ENCODE data around the gene TUBA4B. TPM values are rescaled to one million over a fixed set of nuclear protein-coding genes. Genes with fewer than 3 reads are reported as not detected.

The TUBA4B gene
- polyA plus RNA-seq: under 1 TPM in 1 of 2 donors, not detected in 1; 0.02 TPM

DNA sequence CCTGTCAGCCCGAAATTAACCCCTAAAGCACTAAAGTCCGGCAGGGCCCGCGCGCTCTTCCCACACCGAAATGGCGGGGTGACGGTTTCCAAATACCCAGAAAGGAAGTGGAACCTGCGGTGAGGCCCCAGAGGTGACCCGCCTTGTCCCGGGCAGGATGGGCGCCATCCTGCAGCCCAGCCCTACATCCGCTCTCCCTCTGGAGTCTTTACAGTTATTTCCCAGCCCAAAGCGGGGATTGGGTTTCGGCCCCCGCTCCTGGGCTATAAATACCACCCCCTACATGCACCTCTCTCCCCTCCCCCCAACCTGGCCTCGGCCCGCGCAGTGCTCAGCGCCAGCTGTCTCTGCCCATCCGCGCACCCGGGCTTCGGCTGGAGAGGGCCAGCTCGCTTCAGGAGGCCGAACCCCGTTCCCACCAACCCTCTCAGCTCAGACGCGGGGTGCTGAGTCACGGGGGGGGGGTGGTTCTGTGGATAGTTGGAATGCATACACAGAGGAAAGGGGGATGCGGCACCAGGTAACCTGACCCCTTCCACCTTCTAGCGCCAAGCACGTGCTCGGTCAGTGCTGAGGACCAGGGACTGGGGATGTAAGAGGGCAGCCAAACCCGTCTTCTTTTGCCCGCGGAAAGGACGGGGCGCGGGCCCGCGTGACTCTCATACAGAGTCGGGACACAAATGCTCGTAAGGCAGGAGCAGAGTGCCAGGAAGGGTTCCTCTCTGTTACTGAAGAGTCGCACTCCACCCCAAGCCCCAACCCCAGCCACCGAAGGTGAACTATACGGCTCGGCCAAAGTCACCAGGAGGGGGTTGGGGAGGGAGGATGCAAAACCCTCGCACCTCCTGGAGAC is at the start of gene TUBA4B:
TUBA4B (plus strand) TSS at position 344 of the 853 bp plus-strand sequence; CDS start at position 509, 165 bp downstream.
- 1 to 3% methylated on average over 49 of the region's 49 CpGs for WGBS, 2 donors
- H3K36me3 ChIP-seq (ENCODE audit: control insufficient read depth in 2 of 2, insufficient read depth in 2 of 2, low read length in 1 of 2): peaks cover 6 to 17% of the 10 kb centered on the region in 2 donors
- H3K4me1 ChIP-seq (ENCODE audit: control insufficient read depth in 2 of 2, insufficient read depth in 2 of 2, low read length in 1 of 2): peaks cover 13 to 36% of the 10 kb centered on the region in 2 donors
- no peaks in the 10 kb centered on the region for H3K9me3 ChIP-seq (ENCODE audit: control insufficient read depth in 2 of 2, insufficient read depth in 1 of 2, low read depth in 1 of 2, low read length in 1 of 2)
- H3K27me3 ChIP-seq (ENCODE audit: control insufficient read depth in 1 of 2, insufficient read depth in 2 of 2, low read length in 2 of 2): no peaks in the 10 kb centered on the region
- H3K4me3 ChIP-seq (ENCODE audit: low read depth in 1 of 2, low read length in 2 of 2): peak within 1 kb of the TSS; percentile 68 to 84
- H3K27ac ChIP-seq (ENCODE audit: low read depth in 2 of 2, low read length in 1 of 2): peak within 1 kb of the TSS; percentile 90 to 91

DNA sequence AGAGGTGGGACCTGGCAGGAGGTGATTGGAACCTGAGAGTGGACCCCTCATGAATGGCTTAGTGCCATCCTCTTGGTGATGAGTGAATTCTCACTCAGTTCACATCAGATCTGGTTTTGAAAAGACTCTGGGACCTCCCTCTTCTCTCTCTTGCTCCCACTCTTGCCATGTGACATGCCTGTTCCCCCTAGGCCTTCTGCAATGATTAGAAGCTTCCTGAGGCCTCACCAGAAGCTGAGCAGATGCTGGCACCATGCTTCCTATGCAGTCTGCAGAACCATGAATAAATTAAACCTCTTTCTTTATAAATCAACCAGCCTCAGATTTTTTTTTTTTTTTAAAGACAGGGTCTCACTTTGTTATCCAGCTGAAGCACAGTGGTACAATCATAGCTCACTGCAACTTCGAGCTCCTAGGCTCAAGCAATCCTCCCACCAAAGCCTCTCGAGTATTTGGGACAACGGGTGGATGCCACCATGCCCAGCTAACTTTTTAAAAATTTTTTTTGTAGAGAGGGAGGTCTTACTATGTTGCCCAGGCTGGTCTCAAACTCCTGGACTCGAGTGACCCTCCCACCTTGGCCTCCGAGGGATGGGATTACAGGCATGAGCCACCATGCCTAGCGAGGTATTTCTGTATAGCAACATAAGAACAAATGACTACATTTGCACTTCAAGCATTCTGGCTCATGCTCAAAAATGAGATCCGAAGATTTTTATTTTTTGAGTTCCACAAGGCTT is 48.4 kb upstream of the TUBA4B start:
- WGBS, 2 donors: 92 to 93% methylated on average over 7 of the region's 7 CpGs
- H3K4me1 ChIP-seq (ENCODE audit: control insufficient read depth in 2 of 2, insufficient read depth in 2 of 2, low read length in 1 of 2): peaks cover 0 to 13% of the 10 kb centered on the region in 2 donors

DNA sequence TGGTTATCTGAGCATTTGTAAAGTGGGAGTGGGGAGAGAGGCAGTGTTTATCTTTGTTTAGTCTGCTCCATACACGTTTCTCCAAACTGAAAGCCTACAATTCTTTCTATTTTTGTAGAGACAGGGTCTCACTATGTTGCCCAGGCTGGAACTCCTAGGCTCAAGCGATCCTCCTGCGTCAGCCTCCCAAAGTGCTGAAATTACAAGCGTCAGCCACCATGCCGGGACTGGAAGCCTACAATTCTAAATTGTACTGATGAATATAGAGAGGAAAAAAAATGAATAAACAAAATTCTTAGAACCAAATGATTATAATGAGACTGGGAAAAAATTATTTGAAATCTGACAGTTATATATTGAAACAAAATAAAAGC is 47.9 kb upstream of the TUBA4B start:
- Histone ChIP-seq H3K27me3 (ENCODE audit: control insufficient read depth in 1 of 2, insufficient read depth in 2 of 2, low read length in 2 of 2) (no peaks in the 10 kb centered on the region), H3K27ac (ENCODE audit: low read depth in 2 of 2, low read length in 1 of 2) (no peak overlapping the region), H3K4me1 (ENCODE audit: control insufficient read depth in 2 of 2, insufficient read depth in 2 of 2, low read length in 1 of 2) (peaks cover 0 to 13% of the 10 kb centered on the region in 2 donors), H3K4me3 (ENCODE audit: low read depth in 1 of 2, low read length in 2 of 2) (no peak overlapping the region), H3K36me3 (ENCODE audit: control insufficient read depth in 2 of 2, insufficient read depth in 2 of 2, low read length in 1 of 2) (peaks cover 0 to 17% of the 10 kb centered on the region in 2 donors), H3K9me3 (ENCODE audit: control insufficient read depth in 2 of 2, insufficient read depth in 1 of 2, low read depth in 1 of 2, low read length in 1 of 2) (no peaks in the 10 kb centered on the region)
- 85 to 86% methylated on average over 5 of the region's 5 CpGs for WGBS, 2 donors

More for the DNA sequence above, 48.4 kb upstream of the TUBA4B start:
- no peaks in the 10 kb centered on the region for H3K9me3 ChIP-seq (ENCODE audit: control insufficient read depth in 2 of 2, insufficient read depth in 1 of 2, low read depth in 1 of 2, low read length in 1 of 2)
- H3K27me3 ChIP-seq (ENCODE audit: control insufficient read depth in 1 of 2, insufficient read depth in 2 of 2, low read length in 2 of 2): no peaks in the 10 kb centered on the region
- no peak overlapping the region for H3K4me3 ChIP-seq (ENCODE audit: low read depth in 1 of 2, low read length in 2 of 2)
- peaks cover 0 to 13% of the 10 kb centered on the region in 2 donors for H3K36me3 ChIP-seq (ENCODE audit: control insufficient read depth in 2 of 2, insufficient read depth in 2 of 2, low read length in 1 of 2)
- no peak overlapping the region for H3K27ac ChIP-seq (ENCODE audit: low read depth in 2 of 2, low read length in 1 of 2)

DNA sequence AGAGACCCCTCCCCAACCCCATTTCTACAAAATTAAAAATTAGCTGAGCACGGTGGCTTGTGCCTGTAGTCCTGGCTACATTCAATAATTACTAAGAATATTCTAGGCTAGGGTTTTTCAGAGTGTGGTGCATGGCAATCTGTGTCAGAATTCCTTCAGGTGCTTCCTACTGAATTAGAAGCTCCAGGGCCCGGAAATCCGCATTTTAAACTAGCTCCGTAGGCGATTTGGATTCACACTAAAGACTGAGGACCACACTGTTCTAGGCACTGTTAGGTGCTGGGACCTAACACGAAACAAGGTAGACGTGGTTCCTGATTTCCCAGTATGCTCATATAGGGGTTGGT is 47.1 kb upstream of the TUBA4B start:
- peaks cover 0 to 13% of the 10 kb centered on the region in 2 donors for H3K4me1 ChIP-seq (ENCODE audit: control insufficient read depth in 2 of 2, insufficient read depth in 2 of 2, low read length in 1 of 2)
- no peaks in the 10 kb centered on the region for H3K9me3 ChIP-seq (ENCODE audit: control insufficient read depth in 2 of 2, insufficient read depth in 1 of 2, low read depth in 1 of 2, low read length in 1 of 2)
- peak overlapping the region; percentile 71 to 75 for H3K4me3 ChIP-seq (ENCODE audit: low read depth in 1 of 2, low read length in 2 of 2)
- peaks cover 4 to 25% of the 10 kb centered on the region in 2 donors for H3K36me3 ChIP-seq (ENCODE audit: control insufficient read depth in 2 of 2, insufficient read depth in 2 of 2, low read length in 1 of 2)
- peak overlapping the region; percentile 98 for H3K27ac ChIP-seq (ENCODE audit: low read depth in 2 of 2, low read length in 1 of 2)
- H3K27me3 ChIP-seq (ENCODE audit: control insufficient read depth in 1 of 2, insufficient read depth in 2 of 2, low read length in 2 of 2): no peaks in the 10 kb centered on the region
- WGBS, 2 donors: 15 to 16% methylated on average over 7 of the region's 7 CpGs

DNA sequence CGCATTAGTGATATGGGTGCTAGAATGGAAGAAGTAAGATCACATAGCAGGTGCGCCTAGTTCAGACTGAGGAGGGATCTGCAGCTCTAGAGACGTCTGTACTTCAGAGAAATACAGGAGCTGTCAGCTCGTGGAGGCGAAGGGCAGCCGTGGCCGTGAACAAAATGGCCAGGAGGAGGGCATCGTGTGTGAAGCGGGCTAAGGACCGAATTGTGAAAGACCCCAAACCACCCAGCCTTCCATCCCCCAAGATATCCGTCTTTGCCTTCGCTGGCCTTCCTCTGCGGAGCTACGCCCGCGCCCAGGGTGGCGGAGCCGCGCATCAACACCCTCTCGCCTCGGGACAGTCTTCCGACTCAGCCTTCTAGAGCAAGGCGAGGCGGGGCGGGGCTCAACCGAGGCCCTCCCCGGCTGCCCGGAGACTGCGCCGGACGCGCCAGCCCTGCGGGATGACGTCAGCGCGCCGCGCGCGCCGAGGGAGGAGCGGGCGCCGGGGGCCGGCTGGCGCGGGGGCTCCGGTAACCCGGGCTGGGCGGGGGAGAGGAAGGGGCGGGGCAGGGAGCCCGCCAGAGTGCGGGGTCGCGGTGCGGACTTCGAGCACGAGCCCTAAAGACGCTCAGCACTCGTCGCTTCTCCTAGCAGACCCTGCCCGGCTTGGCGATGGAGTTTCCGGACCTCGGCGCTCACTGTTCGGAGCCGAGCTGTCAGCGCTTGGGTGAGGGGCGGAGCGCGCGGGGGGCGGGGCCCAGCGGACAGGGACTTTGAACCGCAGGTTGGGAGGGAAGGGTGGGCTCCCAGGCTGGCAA is 46.5 kb upstream of the TUBA4B start, which contains the start of gene ZFAND2B:
ZFAND2B (plus strand) TSS at position 455 of the 806 bp plus-strand sequence; CDS start at position 661, 206 bp downstream.
- H3K27ac ChIP-seq (ENCODE audit: low read depth in 2 of 2, low read length in 1 of 2): peak within 1 kb of the TSS; percentile 98
- 0 to 1% methylated on average over 47 to 76 of the region's 76 CpGs for WGBS, 2 donors
- peak within 1 kb of the TSS; percentile 71 to 75 for H3K4me3 ChIP-seq (ENCODE audit: low read depth in 1 of 2, low read length in 2 of 2)
- H3K36me3 ChIP-seq (ENCODE audit: control insufficient read depth in 2 of 2, insufficient read depth in 2 of 2, low read length in 1 of 2): peaks cover 5 to 27% of the 10 kb centered on the region in 2 donors
- H3K27me3 ChIP-seq (ENCODE audit: control insufficient read depth in 1 of 2, insufficient read depth in 2 of 2, low read length in 2 of 2): no peaks in the 10 kb centered on the region
- peaks cover 0 to 13% of the 10 kb centered on the region in 2 donors for H3K4me1 ChIP-seq (ENCODE audit: control insufficient read depth in 2 of 2, insufficient read depth in 2 of 2, low read length in 1 of 2)
- no peaks in the 10 kb centered on the region for H3K9me3 ChIP-seq (ENCODE audit: control insufficient read depth in 2 of 2, insufficient read depth in 1 of 2, low read depth in 1 of 2, low read length in 1 of 2)

DNA sequence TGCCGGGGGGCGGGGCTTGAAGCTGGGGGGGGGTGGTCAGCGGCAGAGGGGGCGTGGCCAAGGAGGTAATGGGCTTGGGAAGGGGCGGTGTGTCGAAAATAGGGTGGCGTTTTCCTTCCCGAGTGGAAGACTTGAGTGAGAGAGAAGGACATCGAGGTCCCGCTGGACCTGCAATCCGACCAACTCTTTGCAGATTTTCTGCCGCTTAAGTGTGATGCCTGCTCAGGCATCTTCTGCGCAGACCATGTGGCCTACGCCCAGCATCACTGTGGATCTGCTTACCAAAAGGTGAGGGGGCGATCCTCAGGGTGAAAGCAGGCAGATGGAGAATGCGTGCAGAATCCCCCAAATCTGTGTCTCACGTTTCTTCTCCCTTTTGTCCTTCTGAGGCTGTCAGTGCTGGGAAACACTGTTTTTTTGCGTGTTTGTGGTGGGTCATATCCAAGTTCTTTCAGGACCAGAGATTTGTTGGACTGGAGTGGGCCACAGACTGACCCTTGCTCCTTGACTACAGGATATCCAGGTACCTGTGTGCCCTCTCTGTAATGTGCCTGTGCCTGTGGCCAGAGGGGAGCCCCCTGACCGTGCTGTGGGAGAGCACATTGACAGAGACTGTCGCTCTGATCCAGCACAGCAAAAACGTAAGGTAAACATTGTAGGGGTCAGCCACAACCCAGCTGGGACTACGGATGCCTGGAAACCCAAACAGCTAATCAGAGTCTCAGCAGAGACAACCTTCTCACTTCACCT is 45.7 kb upstream of the TUBA4B start:
- Histone ChIP-seq H3K36me3 (ENCODE audit: control insufficient read depth in 2 of 2, insufficient read depth in 2 of 2, low read length in 1 of 2) (peaks cover 5 to 29% of the 10 kb centered on the region in 2 donors), H3K4me3 (ENCODE audit: low read depth in 1 of 2, low read length in 2 of 2) (peak overlapping the region; percentile 71 to 75), H3K27me3 (ENCODE audit: control insufficient read depth in 1 of 2, insufficient read depth in 2 of 2, low read length in 2 of 2) (no peaks in the 10 kb centered on the region), H3K27ac (ENCODE audit: low read depth in 2 of 2, low read length in 1 of 2) (peak overlapping the region; percentile 98), H3K9me3 (ENCODE audit: control insufficient read depth in 2 of 2, insufficient read depth in 1 of 2, low read depth in 1 of 2, low read length in 1 of 2) (no peaks in the 10 kb centered on the region), H3K4me1 (ENCODE audit: control insufficient read depth in 2 of 2, insufficient read depth in 2 of 2, low read length in 1 of 2) (peaks cover 0 to 13% of the 10 kb centered on the region in 2 donors)
- 10 to 15% methylated on average over 21 to 22 of the region's 22 CpGs for WGBS, 2 donors

DNA sequence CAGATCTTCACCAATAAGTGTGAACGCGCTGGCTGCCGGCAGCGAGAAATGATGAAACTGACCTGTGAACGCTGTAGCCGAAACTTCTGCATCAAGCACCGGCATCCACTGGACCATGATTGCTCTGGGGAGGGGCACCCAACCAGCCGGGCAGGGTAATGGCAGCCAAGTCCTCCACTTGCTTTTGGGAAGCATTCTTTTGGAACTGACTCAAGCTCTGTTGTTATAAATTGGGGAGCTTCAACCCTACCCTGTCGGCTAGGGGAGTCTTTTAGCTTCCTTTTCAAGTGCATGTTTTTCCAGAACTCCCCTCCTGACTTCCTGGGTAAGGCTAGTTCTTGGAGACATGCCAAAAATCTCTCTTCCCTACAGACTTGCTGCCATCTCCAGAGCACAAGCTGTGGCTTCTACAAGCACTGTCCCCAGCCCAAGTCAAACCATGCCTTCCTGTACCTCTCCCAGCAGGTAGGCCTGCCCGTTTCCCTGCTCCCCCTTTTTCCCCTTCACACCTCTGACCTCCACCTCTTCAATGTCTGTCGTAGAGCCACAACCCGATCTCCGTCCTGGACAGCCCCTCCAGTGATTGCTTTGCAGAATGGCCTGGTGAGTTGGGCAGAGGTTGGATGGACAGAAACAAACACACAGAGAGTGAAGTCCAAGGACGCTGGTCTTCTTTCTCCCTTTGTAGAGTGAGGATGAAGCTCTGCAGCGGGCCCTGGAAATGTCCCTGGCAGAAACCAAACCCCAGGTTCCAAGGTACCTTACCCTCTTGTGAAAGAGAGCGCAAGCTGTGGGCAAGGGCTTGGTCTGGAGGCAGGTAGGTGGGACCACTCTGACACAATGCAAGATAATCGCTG is 44.9 kb upstream of the TUBA4B start:
- H3K4me1 ChIP-seq (ENCODE audit: control insufficient read depth in 2 of 2, insufficient read depth in 2 of 2, low read length in 1 of 2): peaks cover 0 to 13% of the 10 kb centered on the region in 2 donors
- WGBS, 2 donors: 57 to 71% methylated on average over 17 of the region's 17 CpGs
- H3K9me3 ChIP-seq (ENCODE audit: control insufficient read depth in 2 of 2, insufficient read depth in 1 of 2, low read depth in 1 of 2, low read length in 1 of 2): no peaks in the 10 kb centered on the region
- H3K36me3 ChIP-seq (ENCODE audit: control insufficient read depth in 2 of 2, insufficient read depth in 2 of 2, low read length in 1 of 2): peaks cover 5 to 35% of the 10 kb centered on the region in 2 donors
- peak overlapping the region; percentile 71 to 75 for H3K4me3 ChIP-seq (ENCODE audit: low read depth in 1 of 2, low read length in 2 of 2)
- no peaks in the 10 kb centered on the region for H3K27me3 ChIP-seq (ENCODE audit: control insufficient read depth in 1 of 2, insufficient read depth in 2 of 2, low read length in 2 of 2)
- peak overlapping the region; percentile 98 for H3K27ac ChIP-seq (ENCODE audit: low read depth in 2 of 2, low read length in 1 of 2)

All from esophagus (tissue), 2 donors.